MM.1S (cell line): ENCODE measurements around the gene ATL2.

Experiments
- DNase-seq: peaks from one replicate; pipeline ENCODE4 v3.0.0-alpha.2; 2015
- H2AFZ ChIP-seq: fragments of 300-600 bp; sonication (generic); 2 replicates; pipeline ENCODE4 v1.6.0; 2016; ENCODE audit warnings: antibody characterized with exemption, low read length
- H3F3A ChIP-seq: fragments of 300-600 bp; sonication (generic); 2 replicates; pipeline ENCODE4 v1.6.1; 2016; ENCODE audit warnings: mild to moderate bottlenecking, antibody characterized with exemption, low read length, moderate library complexity, mixed read lengths; ENCODE audit not compliant: insufficient read depth
- H3K27ac ChIP-seq: fragments of 300-600 bp; sonication (generic); 2 replicates; pipeline ENCODE4 v1.5.1; 2016; ENCODE audit warnings: mild to moderate bottlenecking, low read length
- H3K27me3 ChIP-seq: fragments of 300-600 bp; sonication (generic); replicated peaks from 2 replicates; pipeline ENCODE4 v1.6.0; 2016; ENCODE audit warnings: low read length; ENCODE audit not compliant: insufficient read depth
- H3K36me3 ChIP-seq: fragments of 300-600 bp; sonication (generic); replicated peaks from 2 replicates; pipeline ENCODE4 v1.6.1; 2016; ENCODE audit warnings: mild to moderate bottlenecking, low read length, mixed read lengths; ENCODE audit not compliant: insufficient read depth
- H3K4me1 ChIP-seq: fragments of 300-600 bp; sonication (generic); 2 replicates; pipeline ENCODE4 v1.6.1; 2016; ENCODE audit warnings: low read length, mixed read lengths
- H3K4me2 ChIP-seq: fragments of 300-600 bp; sonication (generic); 2 replicates; pipeline ENCODE4 v1.6.0; 2016; ENCODE audit warnings: low read depth, low read length
- H3K4me3 ChIP-seq: fragments of 300-600 bp; sonication (generic); 2 replicates; pipeline ENCODE4 v1.5.1; 2016; ENCODE audit warnings: low read length, mixed read lengths
- H3K79me2 ChIP-seq: fragments of 300-600 bp; sonication (generic); 2 replicates; pipeline ENCODE4 v1.6.1; 2016; ENCODE audit warnings: mixed run types, low read length, mixed read lengths
- H3K9ac ChIP-seq: fragments of 300-600 bp; sonication (generic); 2 replicates; pipeline ENCODE4 v1.6.1; 2016; ENCODE audit warnings: low read length, mixed read lengths
- H3K9me2 ChIP-seq: fragments of 300-600 bp; sonication (generic); replicated peaks from 2 replicates; pipeline ENCODE4 v1.6.1; 2016; ENCODE audit warnings: mild to moderate bottlenecking, low read length, mixed read lengths; ENCODE audit not compliant: insufficient read depth
- H3K9me3 ChIP-seq: fragments of 300-600 bp; sonication (generic); replicated peaks from 2 replicates; pipeline ENCODE4 v1.6.1; 2016; ENCODE audit warnings: mild to moderate bottlenecking, low read length, mixed read lengths; ENCODE audit not compliant: insufficient read depth
- H4K20me1 ChIP-seq: fragments of 300-600 bp; sonication (generic); 2 replicates; pipeline ENCODE4 v1.6.1; 2016; ENCODE audit warnings: mild to moderate bottlenecking, low read length, moderate library complexity, mixed read lengths; ENCODE audit not compliant: insufficient read depth
- EZH2 ChIP-seq: fragments of 300-600 bp; sonication (generic); optimal IDR thresholded peaks from 2 replicates; pipeline ENCODE3; 2017; ENCODE audit warnings: low read depth, mild to moderate bottlenecking, antibody characterized with exemption, low read length, mixed read lengths
- EZH2phosphoT487 ChIP-seq: fragments of 300-600 bp; sonication (generic); IDR thresholded peaks from 2 replicates; pipeline ENCODE4 v1.6.1; 2018; ENCODE audit warnings: antibody characterized with exemption, low read length
- TF ChIP-seq, protein P1 (sequence below): fragments of 300-600 bp; sonication (generic); IDR thresholded peaks from 2 replicates; pipeline ENCODE4 v1.5.1; 2016; ENCODE audit warnings: antibody characterized with exemption, low read length, mixed read lengths

The ATL2 gene

DNA sequence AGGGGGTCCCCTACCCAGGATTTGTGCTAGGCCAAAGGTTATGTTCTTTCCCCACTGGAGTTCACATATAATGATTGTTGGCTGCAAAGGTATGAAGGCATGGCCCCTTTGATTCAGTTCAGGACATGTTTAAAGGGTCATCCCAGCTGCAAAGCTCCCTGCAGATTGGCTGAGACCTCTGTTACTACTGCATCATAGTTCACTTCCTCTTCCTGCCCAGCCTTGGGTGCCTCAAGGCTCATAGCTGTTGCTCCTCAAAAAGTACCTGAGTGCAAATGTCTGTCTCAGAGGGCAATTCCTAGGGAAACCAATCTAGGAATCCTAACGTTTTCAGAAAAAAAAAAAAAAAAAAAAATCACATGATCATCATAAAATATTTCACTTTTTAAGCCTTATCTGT lies 125.1 kb downstream of the ATL2 start:
- Histone ChIP-seq H3K4me1 (no peaks in the 10 kb centered on the region), H3K27ac (no peak overlapping the region), H2AFZ (no peak overlapping the region), H3K36me3 (no peaks in the 10 kb centered on the region), H4K20me1 (no peaks in the 10 kb centered on the region), H3K27me3 (no peaks in the 10 kb centered on the region), H3F3A (no peaks in the 10 kb centered on the region), H3K79me2 (no peaks in the 10 kb centered on the region), H3K9ac (no peak overlapping the region), H3K4me3 (no peak overlapping the region), H3K9me2 (no peaks in the 10 kb centered on the region), H3K9me3 (no peaks in the 10 kb centered on the region), H3K4me2 (no peak overlapping the region)
- TF ChIP-seq EZH2phosphoT487 (no peak), EZH2 (no peak)
- TF ChIP-seq, protein P1, sequence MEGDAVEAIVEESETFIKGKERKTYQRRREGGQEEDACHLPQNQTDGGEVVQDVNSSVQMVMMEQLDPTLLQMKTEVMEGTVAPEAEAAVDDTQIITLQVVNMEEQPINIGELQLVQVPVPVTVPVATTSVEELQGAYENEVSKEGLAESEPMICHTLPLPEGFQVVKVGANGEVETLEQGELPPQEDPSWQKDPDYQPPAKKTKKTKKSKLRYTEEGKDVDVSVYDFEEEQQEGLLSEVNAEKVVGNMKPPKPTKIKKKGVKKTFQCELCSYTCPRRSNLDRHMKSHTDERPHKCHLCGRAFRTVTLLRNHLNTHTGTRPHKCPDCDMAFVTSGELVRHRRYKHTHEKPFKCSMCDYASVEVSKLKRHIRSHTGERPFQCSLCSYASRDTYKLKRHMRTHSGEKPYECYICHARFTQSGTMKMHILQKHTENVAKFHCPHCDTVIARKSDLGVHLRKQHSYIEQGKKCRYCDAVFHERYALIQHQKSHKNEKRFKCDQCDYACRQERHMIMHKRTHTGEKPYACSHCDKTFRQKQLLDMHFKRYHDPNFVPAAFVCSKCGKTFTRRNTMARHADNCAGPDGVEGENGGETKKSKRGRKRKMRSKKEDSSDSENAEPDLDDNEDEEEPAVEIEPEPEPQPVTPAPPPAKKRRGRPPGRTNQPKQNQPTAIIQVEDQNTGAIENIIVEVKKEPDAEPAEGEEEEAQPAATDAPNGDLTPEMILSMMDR, result no peak
- DNase-seq, result no peak

DNA sequence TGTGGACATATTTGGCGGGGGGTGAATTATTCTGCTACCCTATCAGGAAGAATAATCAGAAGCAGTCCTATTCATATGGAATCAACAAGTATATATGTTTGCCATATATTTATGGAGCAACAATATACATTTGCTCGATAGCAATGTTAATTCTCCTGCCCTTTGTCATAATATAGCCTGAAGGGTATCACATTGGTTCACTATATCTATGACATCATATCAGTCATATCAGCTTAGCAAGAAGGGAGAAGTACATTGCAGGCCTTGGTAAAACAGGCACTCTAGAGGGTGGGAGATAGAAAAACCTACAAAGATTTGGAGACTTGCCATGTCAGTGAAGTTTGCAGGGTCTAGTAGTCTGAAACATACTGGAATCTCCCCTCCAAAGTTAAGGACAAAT lies 128.4 kb downstream of the ATL2 start:
- Histone ChIP-seq H2AFZ (no peak overlapping the region), H3K4me3 (no peak overlapping the region), H3K9me3 (no peaks in the 10 kb centered on the region), H3F3A (no peaks in the 10 kb centered on the region), H3K27ac (no peak overlapping the region), H3K79me2 (no peaks in the 10 kb centered on the region), H4K20me1 (no peaks in the 10 kb centered on the region), H3K4me2 (no peak overlapping the region), H3K4me1 (no peaks in the 10 kb centered on the region), H3K36me3 (no peaks in the 10 kb centered on the region), H3K9ac (no peak overlapping the region), H3K27me3 (no peaks in the 10 kb centered on the region), H3K9me2 (no peaks in the 10 kb centered on the region)
- TF ChIP-seq, protein P1, result no peak
- TF ChIP-seq EZH2phosphoT487 (no peak), EZH2 (no peak)
- no peak for DNase-seq

DNA sequence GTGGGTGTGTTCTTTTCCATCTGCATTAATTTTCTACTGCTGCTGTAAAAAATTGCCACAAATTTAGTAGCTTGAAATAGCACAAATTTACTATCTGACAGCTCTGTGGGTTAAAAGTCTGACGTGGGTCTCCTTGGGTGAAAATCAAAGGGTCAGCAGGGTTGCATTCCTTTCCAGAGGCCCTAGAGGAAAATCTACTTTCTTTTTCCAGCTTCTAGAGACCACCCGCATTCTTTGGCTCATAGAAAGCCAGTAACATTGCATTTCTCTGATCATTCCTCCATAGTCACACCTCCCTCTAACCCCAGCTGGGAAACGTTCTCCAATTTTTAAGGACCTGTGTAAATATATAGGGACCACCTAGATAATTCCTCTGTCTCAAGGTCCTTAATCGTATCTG lies 128.8 kb downstream of the ATL2 start:
- Histone ChIP-seq H3K9me2 (no peaks in the 10 kb centered on the region), H3K9me3 (no peaks in the 10 kb centered on the region), H3K4me3 (no peak overlapping the region), H3K27me3 (no peaks in the 10 kb centered on the region), H3F3A (no peaks in the 10 kb centered on the region), H4K20me1 (no peaks in the 10 kb centered on the region), H2AFZ (no peak overlapping the region), H3K9ac (no peak overlapping the region), H3K79me2 (no peaks in the 10 kb centered on the region), H3K4me1 (no peaks in the 10 kb centered on the region), H3K36me3 (no peaks in the 10 kb centered on the region), H3K27ac (no peak overlapping the region), H3K4me2 (no peak overlapping the region)
- DNase-seq, result no peak
- TF ChIP-seq, protein P1, result no peak
- TF ChIP-seq EZH2, result no peak
- no peak for TF ChIP-seq EZH2phosphoT487
